BLaER1 (cell line): ENCODE results near the gene FCHO1.

Experiments used
- H3K27ac ChIP-seq: shearing (Covaris generic); formaldehyde crosslinking; 2 replicates; pipeline ENCODE4 v1.8.1; 2022
- H3K27me3 ChIP-seq: shearing (Covaris generic); formaldehyde crosslinking; 2 replicates; pipeline ENCODE4 v1.8.1; 2022
- H3K36me3 ChIP-seq: shearing (Covaris generic); formaldehyde crosslinking; 2 replicates; pipeline ENCODE4 v1.8.1; 2022
- H3K4me1 ChIP-seq: shearing (Covaris generic); formaldehyde crosslinking; 2 replicates; pipeline ENCODE4 v1.8.1; 2022
- H3K4me2 ChIP-seq: shearing (Covaris generic); formaldehyde crosslinking; 2 replicates; pipeline ENCODE4 v1.8.1; 2022
- H3K4me3 ChIP-seq: shearing (Covaris generic); formaldehyde crosslinking; 2 replicates; pipeline ENCODE4 v1.8.1; 2022
- H3K9ac ChIP-seq: shearing (Covaris generic); formaldehyde crosslinking; 2 replicates; pipeline ENCODE4 v1.8.1; 2022
- H3K9me3 ChIP-seq: shearing (Covaris generic); formaldehyde crosslinking; 2 replicates; pipeline ENCODE4 v1.8.1; 2022
- H4K20me1 ChIP-seq: shearing (Covaris generic); formaldehyde crosslinking; 2 replicates; pipeline ENCODE4 v1.8.1; 2022
- Cebpa-rat ChIP-seq: shearing (Covaris generic); IDR thresholded peaks from 2 replicates; pipeline ENCODE4 v1.8.1; 2022

Gene FCHO1

DNA sequence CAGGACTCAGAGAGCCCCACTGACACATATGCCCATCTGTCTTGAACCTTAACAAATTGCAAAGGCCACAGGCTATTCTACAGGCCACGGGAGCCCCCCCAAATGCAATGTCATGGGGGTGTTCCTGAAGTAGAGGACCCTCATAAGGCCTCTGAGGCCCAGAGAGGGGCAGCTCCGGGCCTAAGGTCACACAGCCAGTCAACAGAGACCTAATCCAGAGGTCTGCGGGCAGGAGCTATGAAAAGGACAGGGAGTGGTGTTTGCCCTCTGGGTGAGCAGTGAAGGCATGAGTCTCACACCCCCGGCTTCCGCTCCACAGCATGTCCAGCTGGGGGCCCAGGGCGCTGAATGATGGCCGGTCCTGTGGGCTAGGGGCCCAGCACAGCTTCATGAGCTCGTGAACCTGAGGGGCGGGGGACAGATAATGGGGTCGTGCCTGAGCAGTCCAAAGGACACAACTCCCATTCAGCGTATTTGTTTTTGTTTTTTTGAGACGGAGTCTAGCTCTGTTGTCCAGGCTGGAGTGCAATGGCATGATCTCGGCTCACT is 75.3 kb downstream of the FCHO1 start:
- H3K9me3 ChIP-seq = peaks cover 5% of the 10 kb centered on the region; the same call in 1 of the 2 replicates
- H3K4me2 ChIP-seq = no peak overlapping the region
- H3K27ac ChIP-seq = no peak overlapping the region
- H4K20me1 ChIP-seq = no peaks in the 10 kb centered on the region
- no peaks in the 10 kb centered on the region for H3K27me3 ChIP-seq
- H3K36me3 ChIP-seq = peaks cover 48% of the 10 kb centered on the region
- no peaks in the 10 kb centered on the region for H3K4me1 ChIP-seq
- H3K9ac ChIP-seq = no peak overlapping the region
- TF ChIP-seq Cebpa-rat = no peak
- no peak overlapping the region for H3K4me3 ChIP-seq

DNA sequence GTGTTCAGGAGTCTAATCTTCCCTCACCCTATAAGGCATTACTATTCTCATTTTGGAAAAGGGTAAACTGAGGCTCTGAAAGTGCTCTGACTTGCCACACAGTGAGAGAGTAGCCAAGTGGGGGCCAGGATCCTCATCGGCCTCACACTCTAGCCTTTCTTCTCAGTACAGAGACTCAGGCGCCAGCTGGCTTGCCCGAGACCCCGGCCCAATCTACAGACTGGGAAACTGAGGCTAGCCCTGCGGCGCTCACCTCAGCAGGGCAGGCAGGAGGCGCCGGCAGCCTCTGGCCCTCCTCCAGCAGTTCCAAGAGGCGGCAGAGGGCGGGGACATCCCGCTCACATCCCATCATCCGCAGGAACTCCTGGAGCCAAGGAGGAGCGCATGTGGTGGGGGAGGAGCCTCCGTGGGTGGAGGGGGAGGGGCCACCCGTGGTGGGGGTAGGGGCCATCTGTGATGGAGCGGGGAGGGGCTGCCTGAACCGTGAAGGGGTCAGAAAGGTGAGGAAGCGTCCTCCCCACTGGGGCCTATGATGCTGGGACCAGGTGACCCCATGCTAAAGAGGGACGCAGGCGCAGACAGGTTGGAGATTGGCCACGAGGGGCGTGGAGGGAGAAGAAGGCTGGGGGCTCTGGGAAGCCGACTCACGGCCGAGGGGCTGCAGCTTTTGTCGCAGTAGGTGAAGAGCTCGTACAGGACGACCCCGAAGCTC is 78.7 kb downstream of the FCHO1 start:
- Histone ChIP-seq H3K9me3 (peaks cover 6% of the 10 kb centered on the region; the same call in 1 of the 2 replicates), H3K4me2 (no peak overlapping the region), H3K4me1 (no peaks in the 10 kb centered on the region), H3K4me3 (no peak overlapping the region), H3K36me3 (peaks cover 79% of the 10 kb centered on the region), H3K27me3 (no peaks in the 10 kb centered on the region), H4K20me1 (no peaks in the 10 kb centered on the region), H3K9ac (no peak overlapping the region), H3K27ac (no peak overlapping the region)
- TF ChIP-seq Cebpa-rat = no peak

DNA sequence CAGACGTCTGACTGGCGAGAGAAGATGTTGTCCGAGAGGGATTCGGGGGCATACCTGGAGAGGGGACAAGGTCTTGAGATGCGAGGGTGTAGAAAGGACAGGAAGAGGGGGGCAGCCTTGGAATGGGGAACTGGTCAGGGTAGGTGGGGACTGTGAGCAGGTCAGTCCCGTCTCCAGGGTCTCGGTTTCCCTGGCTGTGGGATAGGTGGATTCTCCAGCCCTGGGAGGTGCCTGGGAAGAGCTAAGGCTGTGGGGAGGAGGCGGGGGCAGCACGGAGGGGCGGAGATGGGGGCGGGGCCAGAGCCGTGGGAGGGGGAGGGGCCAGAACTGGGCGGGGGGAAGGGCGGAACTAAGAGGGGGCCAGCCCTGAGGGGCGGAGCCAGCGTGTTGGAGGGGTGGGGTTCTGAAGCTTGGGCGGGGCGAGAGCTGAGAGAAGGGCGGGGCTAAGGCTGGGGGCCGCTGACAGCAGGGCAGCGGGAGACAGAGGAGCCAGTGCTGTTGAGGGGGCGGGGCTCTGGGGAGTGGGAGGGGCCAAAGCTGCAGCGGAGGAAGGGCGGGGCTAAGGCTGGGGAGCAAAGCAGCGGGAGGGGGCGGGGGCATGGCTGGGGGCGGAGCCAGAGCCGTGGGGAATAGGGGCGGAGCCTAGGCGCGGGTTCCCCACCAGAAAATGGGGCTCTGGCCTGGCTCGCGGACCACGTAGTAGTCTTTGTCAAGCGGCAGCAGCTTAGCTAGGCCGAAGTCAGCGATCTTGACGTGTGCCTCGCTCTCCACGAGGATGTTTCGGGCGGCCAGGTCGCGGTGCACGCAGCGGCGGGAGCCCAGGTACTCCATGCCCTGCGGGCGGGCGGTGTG is 79.5 kb downstream of the FCHO1 start:
- Histone ChIP-seq H4K20me1 (no peaks in the 10 kb centered on the region), H3K4me1 (no peaks in the 10 kb centered on the region; the same call in 1 of the 2 replicates), H3K36me3 (peaks cover 82% of the 10 kb centered on the region), H3K9me3 (peaks cover 6% of the 10 kb centered on the region; the same call in 1 of the 2 replicates), H3K9ac (no peak overlapping the region), H3K4me2 (no peak overlapping the region), H3K4me3 (no peak overlapping the region), H3K27me3 (no peaks in the 10 kb centered on the region), H3K27ac (no peak overlapping the region)
- no peak for TF ChIP-seq Cebpa-rat

DNA sequence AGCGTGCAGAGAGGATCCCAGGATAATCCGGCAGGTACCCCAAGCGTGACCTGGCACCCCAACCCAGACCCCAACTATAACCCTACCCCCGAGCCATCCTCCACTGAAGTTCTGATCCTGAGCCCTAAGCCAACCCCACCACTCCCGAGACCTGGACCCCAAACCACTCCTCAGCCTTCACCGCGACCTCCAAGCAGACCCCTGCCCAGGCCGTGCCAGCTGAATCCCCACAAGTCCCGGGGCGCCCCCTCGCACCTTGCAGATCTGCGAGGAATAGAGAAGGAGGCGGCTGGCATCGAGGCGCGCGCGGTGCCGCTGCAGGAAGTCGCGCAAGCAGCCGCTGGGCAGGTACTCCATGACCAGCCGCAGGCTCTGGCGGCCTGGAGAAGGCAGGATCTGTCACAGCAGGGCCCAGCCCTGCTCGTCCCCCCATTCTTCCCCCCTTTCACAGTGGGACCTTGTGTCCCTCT is 80.2 kb downstream of the FCHO1 start:
- H3K9ac ChIP-seq = no peak overlapping the region
- H3K36me3 ChIP-seq = peaks cover 83% of the 10 kb centered on the region
- H3K4me3 ChIP-seq = no peak overlapping the region
- H3K4me1 ChIP-seq = no peaks in the 10 kb centered on the region; the same call in 1 of the 2 replicates
- H3K27ac ChIP-seq = no peak overlapping the region
- no peaks in the 10 kb centered on the region for H4K20me1 ChIP-seq
- no peak overlapping the region for H3K4me2 ChIP-seq
- TF ChIP-seq Cebpa-rat = no peak
- H3K9me3 ChIP-seq = peaks cover 6% of the 10 kb centered on the region; the same call in 1 of the 2 replicates
- H3K27me3 ChIP-seq = no peaks in the 10 kb centered on the region

DNA sequence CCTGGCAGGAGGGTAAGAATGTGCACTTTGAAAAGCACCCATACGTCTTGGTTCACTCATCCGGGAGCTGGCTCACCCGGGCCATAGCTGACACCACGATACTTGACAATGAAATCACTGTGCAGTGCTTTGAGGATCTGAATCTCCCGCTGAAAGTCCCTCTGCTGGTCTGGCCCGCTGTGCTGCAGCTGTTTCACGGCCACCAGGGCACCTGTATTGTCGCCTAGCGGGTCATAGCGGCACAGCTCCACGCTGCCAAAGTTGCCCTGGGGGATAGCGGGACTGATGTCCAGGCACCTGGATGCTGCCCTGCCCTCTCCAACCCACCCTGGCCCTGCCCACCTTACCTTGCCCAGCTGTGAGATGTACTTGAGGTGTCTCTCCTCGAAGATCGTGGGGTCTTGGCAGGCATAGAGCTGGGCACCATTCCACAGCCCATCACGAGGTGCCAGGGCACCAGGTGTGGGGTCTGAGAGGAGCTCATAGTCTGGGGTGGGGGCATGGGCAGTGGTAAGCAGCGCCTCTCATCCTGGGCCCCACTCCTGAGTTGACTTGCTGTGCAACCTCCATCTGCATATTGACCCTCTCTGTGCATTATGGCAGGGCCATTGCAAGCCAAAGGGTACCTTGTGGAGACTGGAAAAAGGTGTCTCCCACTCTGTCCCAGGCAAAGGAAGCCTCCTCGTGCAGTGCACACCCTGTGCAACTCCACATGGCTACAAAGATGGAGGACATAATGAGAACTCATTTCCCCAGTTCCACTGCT is 81.3 kb downstream of the FCHO1 start:
- no peak overlapping the region for H3K27ac ChIP-seq
- no peaks in the 10 kb centered on the region for H3K27me3 ChIP-seq
- H3K9me3 ChIP-seq = peaks cover 6% of the 10 kb centered on the region; the same call in 1 of the 2 replicates
- no peak overlapping the region for H3K4me3 ChIP-seq
- peaks cover 87% of the 10 kb centered on the region for H3K36me3 ChIP-seq
- H3K4me1 ChIP-seq = no peaks in the 10 kb centered on the region; the same call in 1 of the 2 replicates
- TF ChIP-seq Cebpa-rat = no peak
- no peak overlapping the region for H3K4me2 ChIP-seq
- H4K20me1 ChIP-seq = no peaks in the 10 kb centered on the region
- no peak overlapping the region for H3K9ac ChIP-seq

DNA sequence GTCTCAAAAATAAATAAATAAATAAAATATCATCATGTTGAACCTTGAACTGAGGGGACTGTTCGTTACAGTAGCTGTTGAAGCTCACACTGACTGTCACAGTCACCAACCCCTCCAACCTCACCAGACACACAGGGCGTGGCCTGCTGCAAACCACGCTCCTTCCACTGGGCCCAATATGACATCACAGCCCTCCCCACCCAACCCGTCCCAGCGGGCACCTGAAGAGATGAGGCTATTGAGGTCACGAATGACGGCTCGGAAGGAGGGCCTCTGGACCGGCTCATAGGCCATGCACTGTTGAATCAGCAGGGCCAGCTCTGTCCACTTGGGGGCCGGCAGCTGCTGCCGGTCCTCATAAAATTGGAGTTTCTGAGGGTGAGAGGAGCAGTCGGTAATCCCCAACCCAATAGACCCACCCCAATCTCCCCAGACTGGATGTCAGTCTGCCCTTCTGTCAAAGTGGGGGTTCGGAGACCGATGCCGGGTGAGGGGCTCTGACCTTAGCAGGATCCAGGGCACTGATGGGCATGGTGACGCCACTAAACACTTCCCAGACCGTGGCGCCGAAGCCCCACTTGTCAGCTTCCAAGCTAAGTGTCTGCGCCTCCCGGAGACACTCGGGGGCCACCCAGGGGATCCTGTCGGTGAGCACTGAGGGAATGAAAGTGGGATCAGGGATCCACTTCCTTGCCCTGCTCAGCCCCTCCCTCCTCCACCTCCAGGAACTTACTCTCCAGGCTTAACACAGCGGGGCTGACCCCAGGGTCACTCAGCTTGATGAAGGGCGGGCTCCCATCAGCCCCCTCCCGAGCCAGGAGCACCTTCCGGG is 83.3 kb downstream of the FCHO1 start:
- H3K9ac ChIP-seq = no peak overlapping the region
- peaks cover 93% of the 10 kb centered on the region for H3K36me3 ChIP-seq
- no peak overlapping the region for H3K4me2 ChIP-seq
- no peaks in the 10 kb centered on the region for H4K20me1 ChIP-seq
- H3K27me3 ChIP-seq = no peaks in the 10 kb centered on the region
- H3K4me1 ChIP-seq = no peaks in the 10 kb centered on the region; the same call in 1 of the 2 replicates
- H3K27ac ChIP-seq = no peak overlapping the region
- no peak for TF ChIP-seq Cebpa-rat
- H3K4me3 ChIP-seq = no peak overlapping the region
- peaks cover 6% of the 10 kb centered on the region; the same call in 1 of the 2 replicates for H3K9me3 ChIP-seq

DNA sequence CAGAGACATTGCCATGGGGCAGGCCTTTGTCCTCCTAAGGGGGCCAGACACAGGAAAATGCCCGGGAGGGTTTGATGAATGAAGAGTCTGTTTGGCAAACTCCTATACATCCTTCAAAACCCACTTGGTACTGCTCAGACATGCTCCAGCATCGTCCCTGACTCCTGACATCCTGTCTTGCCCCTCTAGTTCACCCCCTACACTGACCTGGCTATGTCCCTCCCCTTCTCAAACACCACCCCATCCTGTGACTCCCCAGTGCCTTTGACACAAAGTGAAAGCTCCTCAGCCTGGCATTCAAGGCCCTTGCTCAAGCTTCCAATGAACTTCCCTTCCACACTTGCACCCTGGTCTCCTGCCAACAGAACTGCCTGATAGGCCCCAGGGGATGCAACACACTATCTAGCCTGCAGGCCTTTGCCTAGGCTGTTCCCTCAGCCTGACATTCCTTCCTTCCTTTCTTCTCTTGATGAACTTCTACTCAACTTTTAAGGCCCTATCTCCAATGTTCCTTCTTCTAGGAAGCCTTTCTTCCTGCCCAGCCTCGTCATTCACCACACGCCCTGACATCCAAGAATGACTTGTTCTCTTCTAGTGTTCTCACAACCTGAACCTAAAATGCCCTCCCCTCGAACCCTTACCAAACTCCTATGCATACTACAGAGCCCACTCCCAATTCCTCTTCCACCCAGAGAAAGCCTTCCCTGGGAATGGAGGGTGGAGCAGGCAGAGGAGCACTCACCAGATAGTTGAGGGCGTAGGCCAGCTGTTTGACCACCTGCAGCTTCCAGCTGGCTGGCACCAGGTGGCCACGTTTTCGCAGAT is 84.1 kb downstream of the FCHO1 start:
- H3K4me3 ChIP-seq = no peak overlapping the region
- TF ChIP-seq Cebpa-rat = no peak
- H3K27ac ChIP-seq = no peak overlapping the region
- H3K27me3 ChIP-seq = no peaks in the 10 kb centered on the region
- peaks cover 93% of the 10 kb centered on the region for H3K36me3 ChIP-seq
- H3K4me1 ChIP-seq = no peaks in the 10 kb centered on the region; the same call in 1 of the 2 replicates
- peaks cover 6% of the 10 kb centered on the region; the same call in 1 of the 2 replicates for H3K9me3 ChIP-seq
- H3K9ac ChIP-seq = no peak overlapping the region
- H3K4me2 ChIP-seq = no peak overlapping the region
- H4K20me1 ChIP-seq = no peaks in the 10 kb centered on the region

DNA sequence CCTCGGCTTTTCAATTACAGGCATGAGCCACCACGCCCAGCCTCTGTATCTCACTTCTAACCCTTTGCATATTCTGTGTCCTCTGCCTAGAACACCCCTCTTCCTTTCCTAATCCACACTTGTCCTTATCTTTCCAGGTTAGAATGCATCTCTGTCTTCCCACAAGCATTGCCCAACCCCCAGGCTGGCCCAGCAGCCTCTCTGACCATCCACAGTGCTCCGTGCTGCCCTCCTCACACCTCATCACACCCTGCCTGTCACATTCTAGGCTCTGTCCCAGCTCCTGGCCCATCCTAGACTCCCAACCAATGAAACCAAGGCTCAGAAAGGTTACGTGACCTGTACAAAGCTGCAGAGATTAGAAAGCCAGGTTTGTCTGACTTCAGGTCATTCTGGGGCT is 85.3 kb downstream of the FCHO1 start:
- H3K27ac ChIP-seq = no peak overlapping the region
- no peak for TF ChIP-seq Cebpa-rat
- H3K4me3 ChIP-seq = no peak overlapping the region
- no peaks in the 10 kb centered on the region for H3K27me3 ChIP-seq
- H3K4me1 ChIP-seq = no peaks in the 10 kb centered on the region; the same call in 1 of the 2 replicates
- peaks cover 2% of the 10 kb centered on the region; the same call in 1 of the 2 replicates for H3K9me3 ChIP-seq
- H3K36me3 ChIP-seq = peaks cover 97% of the 10 kb centered on the region
- H3K4me2 ChIP-seq = no peak overlapping the region
- H3K9ac ChIP-seq = no peak overlapping the region
- H4K20me1 ChIP-seq = no peaks in the 10 kb centered on the region; the same call in 1 of the 2 replicates
